Raji (cell line): ENCODE data around the gene MACROD1.

Experiments used
- POLR2A ChIP-seq: IDR thresholded peaks from 2 replicates; pipeline ENCODE4 v1.6.1; 2011; ENCODE audit warnings: low read depth, low read length, control low read depth; ENCODE audit not compliant: insufficient read depth

MACROD1 gene

DNA sequence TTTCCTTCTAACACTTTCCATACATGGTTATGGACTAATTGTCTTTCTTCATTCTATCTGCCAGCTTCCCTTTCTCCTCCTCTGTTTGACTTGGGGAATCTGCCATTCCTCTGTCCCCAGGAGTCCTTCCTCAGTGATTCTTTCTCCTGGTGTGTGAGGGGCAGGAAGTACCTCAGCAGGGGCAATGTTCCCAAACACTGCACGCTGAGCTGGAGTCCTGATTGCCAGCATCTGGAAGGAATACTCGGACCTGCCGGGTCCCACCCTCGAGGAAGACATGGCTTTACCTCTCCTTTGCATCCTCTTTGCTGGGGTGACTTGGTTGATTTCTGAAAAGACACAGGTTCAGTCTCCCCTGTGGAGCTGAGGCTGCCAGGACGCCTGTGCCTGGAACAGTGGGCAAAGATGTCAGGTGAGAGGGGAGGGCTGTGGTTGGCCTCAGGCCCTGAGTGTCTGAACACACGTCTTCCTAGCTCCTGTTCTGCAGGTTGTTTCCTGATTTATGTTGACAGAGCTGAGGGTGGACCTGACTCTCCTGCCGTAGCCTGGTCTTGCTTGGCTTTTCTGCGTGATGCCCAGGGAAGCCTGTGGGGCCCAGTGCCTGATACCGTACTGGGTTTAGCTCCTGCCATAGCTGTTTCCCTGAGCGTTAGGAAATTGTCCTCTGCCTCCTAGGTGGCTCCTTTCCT, 187.2 kb downstream of the MACROD1 start:
- no peak for TF ChIP-seq POLR2A

DNA sequence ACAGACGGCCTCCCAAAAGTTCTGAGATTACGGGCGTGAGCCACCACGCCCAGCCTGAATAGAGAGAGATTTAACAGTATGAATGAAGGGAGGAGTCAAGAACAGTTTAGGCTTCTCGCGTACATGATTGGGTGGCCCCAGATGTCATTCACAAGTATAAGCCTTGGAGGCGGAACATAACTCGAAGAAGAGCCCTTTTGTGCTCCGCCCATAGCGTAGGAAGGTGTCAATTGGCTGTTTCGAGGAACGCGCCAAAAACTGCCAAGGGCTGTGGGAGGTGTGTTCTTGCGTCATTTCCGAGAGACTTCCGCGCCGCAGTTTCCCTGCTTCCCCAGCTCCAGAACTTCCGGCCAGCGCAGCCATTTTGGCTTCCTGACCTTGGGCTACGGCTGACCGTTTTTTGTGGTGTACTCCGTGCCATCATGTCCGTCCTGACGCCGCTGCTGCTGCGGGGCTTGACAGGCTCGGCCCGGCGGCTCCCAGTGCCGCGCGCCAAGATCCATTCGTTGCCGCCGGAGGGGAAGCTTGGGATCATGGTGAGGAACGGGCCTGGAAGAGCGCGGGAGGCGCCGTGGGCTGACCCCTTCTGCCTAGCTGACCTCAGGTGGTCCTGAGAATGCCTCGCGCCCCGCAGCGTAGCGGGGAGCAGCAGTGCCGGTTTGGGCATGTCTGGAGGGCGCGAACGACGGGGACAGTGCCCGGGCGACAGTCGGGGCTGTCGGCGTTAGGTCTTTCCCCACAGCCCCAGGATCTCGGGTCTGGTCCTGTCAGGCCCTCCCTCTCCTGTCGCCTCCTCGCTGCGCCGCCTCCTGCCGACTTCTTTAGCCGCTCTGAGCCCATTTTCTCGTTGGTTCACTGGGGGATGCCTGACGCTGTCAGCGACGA, 191.4 kb downstream of the MACROD1 start, which contains the start of gene COX8A:
Gene COX8A, plus strand, starts transcription at position 362 of the 885 bp plus-strand sequence. Its CDS starts 61 bp downstream, at position 423.
- peak; percentile 93 for TF ChIP-seq POLR2A

DNA sequence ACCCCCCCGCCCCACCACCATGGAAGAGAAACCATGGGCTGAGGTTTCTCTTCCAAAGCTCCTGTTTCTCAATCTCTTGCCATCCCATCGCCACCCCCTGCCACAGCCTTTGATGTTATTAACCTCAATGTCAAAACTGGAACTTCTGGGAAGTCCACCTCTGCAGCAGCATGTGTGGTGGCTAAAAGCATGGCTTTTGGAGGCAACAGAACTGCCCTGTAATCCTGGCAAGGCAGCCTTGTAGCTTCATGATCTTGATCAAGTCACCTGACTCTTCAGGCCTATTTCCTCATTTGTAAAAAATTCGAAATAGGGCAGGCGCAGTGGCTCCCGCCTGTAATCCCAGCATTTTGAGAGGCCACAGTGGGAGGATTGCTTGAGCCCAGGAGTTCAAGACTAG, 195.0 kb downstream of the MACROD1 start:
- TF ChIP-seq POLR2A: no peak

DNA sequence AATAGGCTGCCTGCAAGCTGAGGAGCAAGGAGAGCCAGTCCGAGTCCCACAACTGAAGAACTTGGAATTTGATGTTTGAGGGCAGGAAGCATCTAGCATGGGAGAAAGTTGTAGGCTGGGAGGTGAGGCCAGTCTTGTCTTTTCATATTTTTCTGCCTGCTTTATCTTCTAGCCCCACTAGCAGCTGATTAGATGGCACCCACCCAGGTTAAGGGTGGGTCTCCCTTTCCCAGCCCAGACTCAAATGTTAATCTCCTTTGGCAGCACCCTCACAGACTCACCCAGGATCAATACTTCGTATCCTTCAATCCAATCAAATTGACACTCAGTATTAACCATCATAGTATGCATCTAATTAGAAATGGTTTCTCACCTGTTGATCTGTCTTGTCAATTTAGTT, 196.5 kb downstream of the MACROD1 start:
- TF ChIP-seq POLR2A: no peak

DNA sequence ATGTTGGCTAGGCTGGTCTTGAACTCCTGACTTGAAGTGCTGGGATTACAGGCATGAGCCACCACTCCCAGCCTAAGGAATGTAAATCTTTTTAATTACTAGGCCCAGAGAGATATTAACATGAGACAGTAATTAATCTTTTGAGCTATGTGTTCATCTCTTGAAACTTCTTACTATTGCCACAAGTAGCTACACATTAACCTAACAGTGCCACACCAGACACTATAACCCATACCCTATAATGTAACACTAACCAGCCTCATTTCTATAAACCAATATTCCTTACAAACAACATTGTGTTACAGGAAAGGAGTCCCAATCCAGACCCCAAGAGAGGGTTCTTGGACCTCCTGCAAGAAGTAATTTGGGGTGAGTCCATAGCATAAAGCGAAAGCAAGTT, 199.5 kb downstream of the MACROD1 start:
- TF ChIP-seq POLR2A: no peak

DNA sequence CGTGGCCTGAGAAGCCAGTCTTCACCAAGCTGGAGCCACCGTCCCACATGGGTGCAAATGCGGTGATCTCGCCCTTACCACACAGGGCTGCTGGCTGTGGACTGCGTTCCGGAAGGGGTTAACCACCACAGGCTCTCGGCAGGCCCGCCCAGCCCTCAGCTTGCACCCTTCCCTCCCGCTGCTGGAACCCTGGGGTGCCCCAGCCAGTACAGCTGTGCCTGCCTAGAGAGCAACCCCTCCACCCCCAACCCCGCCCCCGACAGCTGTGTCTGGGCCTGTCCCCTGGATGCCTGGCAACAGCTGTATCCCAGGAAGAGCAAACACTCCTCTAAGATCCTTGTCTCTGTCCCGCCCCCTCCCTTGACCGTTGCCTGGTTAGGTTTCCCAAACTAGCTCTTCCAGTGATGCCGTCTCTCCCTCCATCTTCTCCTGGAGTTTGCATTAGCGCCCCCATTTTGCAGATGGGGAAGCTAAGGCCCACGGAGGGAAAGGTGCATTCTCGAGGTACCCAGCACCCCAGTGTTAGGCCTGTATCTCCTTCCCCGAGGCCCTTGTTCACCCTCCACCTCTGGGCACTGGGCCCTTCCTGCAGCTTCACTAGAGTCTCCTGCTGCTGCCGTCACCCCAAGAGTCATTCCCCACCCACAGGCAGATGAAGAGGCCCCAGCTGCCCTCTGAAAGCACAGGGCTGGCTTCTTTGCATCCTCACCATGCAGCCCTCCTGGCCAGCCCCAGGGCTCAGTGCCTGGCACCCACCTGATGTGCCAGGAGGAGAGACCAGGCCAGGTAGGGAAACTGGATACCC, 204.1 kb downstream of the MACROD1 start:
- TF ChIP-seq POLR2A: no peak

DNA sequence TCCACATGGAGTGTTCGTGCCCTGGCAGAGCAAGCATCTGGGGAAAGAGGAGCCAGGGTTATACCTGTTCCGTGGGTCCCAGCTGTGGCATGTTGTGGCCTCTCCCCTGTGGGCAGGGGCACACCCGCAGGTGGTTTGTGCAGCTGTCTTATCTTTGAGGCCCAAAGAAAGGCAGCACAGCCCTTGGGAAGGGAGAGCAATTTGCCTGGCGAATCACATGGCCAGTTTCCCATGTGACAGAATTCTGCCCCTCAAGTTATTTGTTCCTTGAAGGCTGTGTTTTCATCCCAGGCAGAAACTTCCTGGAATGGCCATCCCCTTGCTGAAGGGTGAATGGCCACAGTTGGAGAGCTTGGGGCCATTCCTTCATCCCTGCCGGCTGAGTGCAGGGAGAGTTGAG, 207.9 kb downstream of the MACROD1 start:
- TF ChIP-seq POLR2A: no peak

DNA sequence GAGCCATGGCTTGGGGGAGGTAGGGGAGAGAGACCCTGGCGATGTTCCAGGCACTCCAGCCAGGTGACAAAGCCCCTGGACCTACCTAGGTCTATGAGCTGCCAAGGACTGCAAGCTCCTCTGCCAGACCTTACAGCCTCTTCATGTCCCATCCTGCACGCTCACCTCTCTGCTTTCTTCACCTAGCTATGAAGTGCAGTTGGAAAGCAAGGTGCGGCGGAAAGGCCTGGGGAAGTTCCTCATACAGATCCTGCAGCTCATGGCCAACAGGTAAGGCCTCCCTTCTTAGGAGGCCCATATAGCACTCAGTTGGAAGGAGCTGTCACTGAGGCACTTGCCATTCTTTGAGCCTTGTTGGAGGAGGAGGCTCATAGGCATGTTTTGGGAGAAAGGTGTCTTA, 213.3 kb downstream of the MACROD1 start:
- no peak for TF ChIP-seq POLR2A

DNA sequence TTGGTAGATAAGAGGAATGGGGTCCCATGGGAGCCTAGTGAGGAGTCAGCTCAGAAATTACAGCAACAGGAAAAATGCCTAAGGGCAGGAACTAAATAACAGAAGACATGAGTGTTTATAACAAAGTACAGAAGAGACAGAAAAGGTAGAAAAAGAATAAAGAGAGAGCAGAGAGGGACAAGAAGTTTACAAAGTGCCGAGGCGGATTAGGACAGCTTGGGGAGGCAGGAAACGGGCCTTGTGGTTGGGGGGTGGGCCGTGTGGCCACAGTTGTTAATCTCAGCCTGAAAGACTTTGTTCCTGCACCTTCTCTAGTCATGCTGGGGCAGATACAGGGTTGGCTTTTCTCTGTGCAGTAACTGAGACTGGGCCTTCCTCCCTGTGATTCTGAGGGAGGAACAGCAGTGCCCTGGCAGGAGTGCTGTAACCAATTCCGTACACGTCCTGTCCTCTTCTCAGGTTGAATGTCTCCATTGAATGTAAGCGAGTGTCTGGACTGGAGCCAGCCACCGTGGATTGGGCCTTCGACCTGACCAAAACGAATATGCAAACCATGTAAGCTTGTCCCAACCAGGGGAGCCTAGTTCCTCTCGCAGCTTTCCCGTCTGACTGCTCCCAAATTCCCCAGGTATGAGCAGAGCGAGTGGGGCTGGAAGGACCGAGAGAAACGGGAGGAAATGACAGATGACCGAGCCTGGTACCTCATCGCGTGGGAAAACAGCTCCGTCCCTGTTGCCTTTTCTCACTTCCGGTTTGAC, 214.0 kb downstream of the MACROD1 start:
- no peak for TF ChIP-seq POLR2A
